SK-N-SH (cell line): ENCODE data around the gene ZXDC. TPM values are rescaled to one million over a fixed set of nuclear protein-coding genes. Genes with fewer than 3 reads are reported as not detected.

Experiments
- CTCF ChIA-PET: fragments of 300-600, 350-600 bp; formaldehyde crosslinking; extraction: SDS; loops from one replicate; lab custom pipeline; 2021; lab: Yijun Ruan, JAX
- POLR2A ChIA-PET: fragments of 350-600 bp; sonication (Branson Sonifier 250); formaldehyde crosslinking; extraction: SDS; loops from one replicate; lab custom pipeline; 2020; ENCODE audit warnings: antibody characterized with exemption, inconsistent platforms; lab: Yijun Ruan, JAX
- DNase-seq: peaks from one replicate; pipeline ENCODE4 v3.0.0; 2012
- H2AFZ ChIP-seq: fragments of 200-600 bp; sonication (generic); 2 replicates; pipeline ENCODE4 v1.8.1; 2016; ENCODE audit warnings: antibody characterized with exemption, mild to moderate bottlenecking, low read depth
- H3F3A ChIP-seq: fragments of 200-600 bp; sonication (generic); replicated peaks from 2 replicates; pipeline ENCODE3; 2016; ENCODE audit warnings: antibody characterized with exemption, mild to moderate bottlenecking; ENCODE audit not compliant: insufficient read depth
- H3K27ac ChIP-seq, 2 experiments: fragments of 200-500 bp in 1 of 2; fragments of 200-600 bp in 1 of 2; sonication (Bioruptor generic) in 1 of 2; sonication (generic), shearing (Covaris generic) in 1 of 2; 2 replicates each; pipeline versions ENCODE4 v1.5.1 to v1.6.1; 2014 to 2016; ENCODE audit warnings: low read depth in 2 of 2, inconsistent platforms in 1 of 2, low read length in 1 of 2, mild to moderate bottlenecking in 1 of 2, mixed read lengths in 1 of 2
- H3K27me3 ChIP-seq: fragments of 200-600 bp; sonication (generic), shearing (Covaris generic); 2 replicates; pipeline ENCODE4 v1.6.1; 2016; ENCODE audit warnings: mixed run types; ENCODE audit not compliant: insufficient read depth
- H3K36me3 ChIP-seq, 2 experiments: fragments of 200-500 bp in 1 of 2; fragments of 200-600 bp in 1 of 2; sonication (Bioruptor generic) in 1 of 2; sonication (generic) in 1 of 2; replicated peaks in 1 of 2; 2 replicates each; pipeline versions ENCODE3 to v1.5.1; 2014 to 2016; ENCODE audit warnings: low read length in 1 of 2, mild to moderate bottlenecking in 1 of 2; ENCODE audit not compliant: insufficient read depth in 2 of 2, control insufficient read depth in 1 of 2
- H3K4me1 ChIP-seq, 2 experiments: fragments of 200-500 bp in 1 of 2; fragments of 200-600 bp in 1 of 2; sonication (Bioruptor generic) in 1 of 2; sonication (generic), shearing (Covaris generic) in 1 of 2; 2 replicates each; pipeline versions ENCODE4 v1.5.1 to v1.6.1; 2014 to 2016; ENCODE audit warnings: low read depth in 1 of 2, low read length in 1 of 2, mixed run types in 1 of 2; ENCODE audit not compliant: insufficient read depth in 2 of 2, control insufficient read depth in 1 of 2
- H3K4me2 ChIP-seq: fragments of 200-600 bp; sonication (generic), shearing (Covaris generic); 2 replicates; pipeline ENCODE4 v1.6.1; 2017; ENCODE audit warnings: mixed run types
- H3K4me3 ChIP-seq, 2 experiments: fragments of 200-500 bp in 1 of 2; fragments of 200-600 bp in 1 of 2; sonication (Bioruptor generic) in 1 of 2; sonication (generic), shearing (Covaris generic) in 1 of 2; 2 replicates each; pipeline versions ENCODE4 v1.5.1 to v1.8.1; 2014 to 2016; ENCODE audit warnings: low read depth in 2 of 2, inconsistent platforms in 1 of 2, low read length in 1 of 2, mild to moderate bottlenecking in 1 of 2, mixed read lengths in 1 of 2, moderate library complexity in 1 of 2
- H3K79me2 ChIP-seq: fragments of 200-600 bp; sonication (generic); 2 replicates; pipeline ENCODE4 v1.8.1; 2017; ENCODE audit warnings: mild to moderate bottlenecking; ENCODE audit not compliant: insufficient read depth
- H3K9ac ChIP-seq: fragments of 200-600 bp; sonication (generic); 2 replicates; pipeline ENCODE4 v1.6.1; 2017; ENCODE audit warnings: mixed run types
- H3K9me2 ChIP-seq: fragments of 200-600 bp; sonication (generic); 2 replicates; pipeline ENCODE4 v1.6.1; 2017; ENCODE audit warnings: mixed run types
- H3K9me3 ChIP-seq: fragments of 200-600 bp; sonication (generic); 2 replicates; pipeline ENCODE4 v1.6.1; 2017; ENCODE audit warnings: mixed run types, mild to moderate bottlenecking, moderate library complexity
- H4K20me1 ChIP-seq: fragments of 200-600 bp; sonication (generic); 2 replicates; pipeline ENCODE4 v1.6.1; 2017; ENCODE audit warnings: mild to moderate bottlenecking, mixed run types; ENCODE audit not compliant: insufficient read depth
- CHD2 ChIP-seq: fragments of 150-350 bp; IDR thresholded peaks from 2 replicates; pipeline ENCODE4 v1.6.1; 2018; ENCODE audit warnings: low read length; ENCODE audit not compliant: partially characterized antibody
- CTCF ChIP-seq: fragments of 200-600 bp; sonication (generic); IDR thresholded peaks from 2 replicates; pipeline ENCODE4 v1.6.1; 2017; ENCODE audit warnings: antibody characterized with exemption, mild to moderate bottlenecking, moderate library complexity
- EP300 ChIP-seq, 2 experiments: IDR thresholded peaks; 2 replicates each; pipeline versions ENCODE4 v1.4.0 to v1.6.1; 2012; ENCODE audit warnings: borderline replicate concordance in 1 of 2, low read depth in 1 of 2, low read length in 1 of 2
- FOSL2 ChIP-seq: IDR thresholded peaks from 2 replicates; pipeline ENCODE4 v1.4.0; 2012; ENCODE audit warnings: low read depth, mild to moderate bottlenecking, moderate library complexity, borderline replicate concordance
- FOXM1 ChIP-seq: IDR thresholded peaks from 2 replicates; pipeline ENCODE4 v1.4.0; 2012; ENCODE audit warnings: low read depth, mild to moderate bottlenecking
- GABPA ChIP-seq: IDR thresholded peaks from 2 replicates; pipeline ENCODE4 v1.4.0; 2012; ENCODE audit warnings: low read depth, mild to moderate bottlenecking
- GATA2 ChIP-seq: sonication (generic); formaldehyde crosslinking; IDR thresholded peaks from 2 replicates; pipeline ENCODE4 v1.5.0; 2020; ENCODE audit warnings: mild to moderate bottlenecking, missing genetic modification reagents
- IRF3 ChIP-seq: fragments of 150-350 bp; IDR thresholded peaks from 2 replicates; pipeline ENCODE4 v1.6.1; 2016; ENCODE audit warnings: mild to moderate bottlenecking, low read depth, low read length
- JUND ChIP-seq: IDR thresholded peaks from 2 replicates; pipeline ENCODE4 v1.4.0; 2012
- MEF2A ChIP-seq: IDR thresholded peaks from 2 replicates; pipeline ENCODE4 v1.4.0; 2012; ENCODE audit warnings: low read depth, borderline replicate concordance
- NRF1 ChIP-seq: IDR thresholded peaks from 2 replicates; pipeline ENCODE4 v1.6.1; 2012; ENCODE audit warnings: low read depth, mild to moderate bottlenecking, low read length
- POLR2AphosphoS5 ChIP-seq: IDR thresholded peaks from 2 replicates; pipeline ENCODE4 v1.6.1; 2012; ENCODE audit warnings: low read depth, low read length
- RAD21 ChIP-seq: IDR thresholded peaks from 2 replicates; pipeline ENCODE4 v1.6.1; 2012; ENCODE audit warnings: mild to moderate bottlenecking, low read length
- RCOR1 ChIP-seq: fragments of 150-350 bp; IDR thresholded peaks from 2 replicates; pipeline ENCODE4 v1.6.1; 2017; ENCODE audit warnings: antibody characterized with exemption, low read length
- SMC3 ChIP-seq: IDR thresholded peaks from 2 replicates; pipeline ENCODE4 v1.6.1; 2012; ENCODE audit warnings: low read depth, low read length, improper control_type of control experiment
- TAF1 ChIP-seq: IDR thresholded peaks from 2 replicates; pipeline ENCODE4 v1.6.1; 2012; ENCODE audit warnings: low read depth, mild to moderate bottlenecking, low read length, moderate library complexity, borderline replicate concordance
- TCF12 ChIP-seq: IDR thresholded peaks from 2 replicates; pipeline ENCODE4 v1.4.0; 2012
- USF1 ChIP-seq: IDR thresholded peaks from 2 replicates; pipeline ENCODE4 v1.4.0; 2012; ENCODE audit warnings: low read depth, borderline replicate concordance
- whole genome bisulfite sequencing: methylation state at CpG from one replicate; pipeline ENCODE4 v1.1.6; 2017; ENCODE audit warnings: low lambda C conversion rate; 5-methylcytosine and 5-hydroxymethylcytosine counted together
- polyA plus RNA-seq, 3 experiments: library from polyadenylated mRNA; depleted of rRNA; stranded (reverse); fragments of >200 nt; gene quantifications; 2 replicates each; pipeline ENCODE4 v1.2.3, GENCODE V29; 2012

ZXDC gene
- polyA plus RNA-seq, 1 of the 3 experiments (the other 2 are of a cell fraction): 8.5 TPM

DNA sequence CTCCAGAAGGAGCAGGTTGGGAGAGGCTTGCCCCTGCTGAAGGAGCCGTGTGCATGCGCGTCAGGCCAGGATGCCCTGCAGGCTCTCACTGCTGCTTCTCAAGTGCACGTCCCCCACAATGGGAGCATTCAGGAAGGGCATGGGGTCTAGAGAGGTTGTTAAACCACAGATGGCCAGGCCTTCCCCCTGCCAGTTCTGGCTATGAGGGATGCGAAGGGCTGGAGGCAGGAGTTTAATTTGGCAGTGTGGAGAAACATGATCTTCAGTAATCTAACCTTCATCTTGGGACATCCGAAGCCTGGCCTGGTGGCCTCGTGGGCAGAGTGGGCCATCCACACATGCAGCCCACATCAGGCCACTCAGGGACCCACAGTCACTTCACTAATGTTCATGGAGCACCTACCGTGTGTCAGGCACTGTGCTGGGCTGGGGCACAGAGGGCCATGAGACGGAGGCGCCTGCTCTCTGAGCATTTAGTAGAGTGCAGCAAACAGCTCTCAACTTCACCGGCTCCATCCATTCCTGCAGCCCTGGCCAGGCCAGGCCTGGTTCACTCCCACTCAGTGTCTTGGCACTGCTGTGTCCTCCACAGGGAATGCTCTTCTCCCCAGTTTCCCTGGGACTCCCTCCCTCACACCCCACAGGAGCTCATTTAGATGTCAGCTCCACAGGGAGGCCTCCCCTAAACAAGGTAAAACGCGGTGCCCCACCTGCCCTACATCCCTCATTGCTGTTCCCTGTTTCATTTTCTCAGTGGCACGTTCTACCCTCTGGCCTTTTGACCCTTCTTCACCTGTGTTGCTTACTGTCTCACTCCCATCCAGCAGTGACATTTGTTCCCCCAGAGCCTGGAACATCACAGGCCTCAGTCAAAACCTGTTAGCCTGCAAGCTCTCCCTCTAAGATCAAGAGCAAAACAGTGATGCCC is 77.0 kb downstream of the ZXDC start:
- no peaks in the 10 kb centered on the region for H3F3A ChIP-seq
- H3K4me1 ChIP-seq: no peaks in the 10 kb centered on the region; a peak in 1 of 4 replicates
- no peak overlapping the region for H3K27ac ChIP-seq
- H3K36me3 ChIP-seq: no peaks in the 10 kb centered on the region
- DNase-seq: no peak
- 66% methylated on average over 8 of the region's 14 CpGs for WGBS
- H4K20me1 ChIP-seq: no peaks in the 10 kb centered on the region
- no peak for TF ChIP-seq RAD21
- no peak for TF ChIP-seq MEF2A
- no peak for TF ChIP-seq RCOR1
- TF ChIP-seq NRF1: no peak
- TF ChIP-seq USF1: no peak
- TF ChIP-seq GATA2: no peak
- TF ChIP-seq TCF12: no peak
- TF ChIP-seq CHD2: no peak
- TF ChIP-seq JUND: no peak
- no peak for TF ChIP-seq SMC3
- no peak for TF ChIP-seq EP300 (IDR thresholded peaks at IDR 0.05; ENCODE audit: borderline replicate concordance in 1 of 2, low read depth in 1 of 2, low read length in 1 of 2)
- TF ChIP-seq FOXM1: no peak
- TF ChIP-seq FOSL2: no peak
- TF ChIP-seq TAF1: no peak
- TF ChIP-seq POLR2AphosphoS5: no peak
- TF ChIP-seq CTCF: no peak
- no peak for TF ChIP-seq IRF3
- TF ChIP-seq GABPA: no peak
- no peak overlapping the region for H3K9ac ChIP-seq
- no peaks in the 10 kb centered on the region for H3K9me3 ChIP-seq
- ChIA-PET CTCF (interaction anchor here (1.0 to 2.3 kb wide), 5 partner anchors 8 to 265 kb away, joined by 3 to 9 read pairs (median 4); no protein-coding TSS in a partner anchor), POLR2A (no interaction called here)
- H3K9me2 ChIP-seq: no peaks in the 10 kb centered on the region
- H3K27me3 ChIP-seq: no peaks in the 10 kb centered on the region; the same call in 1 of the 2 replicates
- H3K4me3 ChIP-seq: no peak overlapping the region
- H3K79me2 ChIP-seq: no peaks in the 10 kb centered on the region
- no peak overlapping the region for H2AFZ ChIP-seq
- no peak overlapping the region for H3K4me2 ChIP-seq
